Activated CD4-positive, alpha-beta T cell treated with anti-CD3 and anti-CD28 coated beads for 24 hours (primary cell): ENCODE data around the gene PTMA.
"Not testable (repeated sequence)": the region's sequence is repeated elsewhere in the genome, so short reads cannot be mapped to it uniquely, and the experiment has no call there.

ENCODE experiments used
- DNase-seq, 2 donors: peaks; one replicate each; pipeline ENCODE4 v3.0.0-alpha.2; 2020; ENCODE audit warnings: low read depth in 2 of 2

PTMA gene

GRCh38 chr2:231696004-231696367 lies 12.3 kb upstream of the PTMA start:
- no peak for DNase-seq

- no peak for DNase-seq
Observed at GRCh38 chr2:231699006-231699405, 9.3 kb upstream of the PTMA start.

GRCh38 chr2:231701456-231702373 lies 6.6 kb upstream of the PTMA start:
- DNase-seq: no peak

GRCh38 chr2:231704017-231704416 lies 4.3 kb upstream of the PTMA start:
- no peak for DNase-seq

GRCh38 chr2:231706731-231707624 lies 1.3 kb upstream of the PTMA start:
- peak; percentile 95 to 96 for DNase-seq

GRCh38 chr2:231707625-231707926 lies 749 bp upstream of the PTMA start:
- peak in 1 of 2 donors; percentile 39 for DNase-seq

- peak; percentile 26 to 31 for DNase-seq
Observed at GRCh38 chr2:231708773-231709635, 679 bp downstream of the PTMA start.

- peak in 1 of 2 donors; percentile 28 for DNase-seq
Observed at GRCh38 chr2:231709636-231709980, 1.3 kb downstream of the PTMA start.

GRCh38 chr2:231709981-231710798 lies 1.9 kb downstream of the PTMA start:
- DNase-seq: peak; percentile 61 to 76

GRCh38 chr2:231710799-231711676 lies 2.7 kb downstream of the PTMA start:
- DNase-seq: no peak

- no peak for DNase-seq
Observed at GRCh38 chr2:231711677-231712450, 3.5 kb downstream of the PTMA start.

- peak in 1 of 2 donors; percentile 28 for DNase-seq
Observed at GRCh38 chr2:231712451-231713021, 4.2 kb downstream of the PTMA start.

GRCh38 chr2:231713406-231713729 lies 5.0 kb downstream of the PTMA start:
- DNase-seq: not testable (repeated sequence)

GRCh38 chr2:231713730-231714638 lies 5.7 kb downstream of the PTMA start:
- peak; percentile 89 to 91 for DNase-seq

GRCh38 chr2:231714639-231715498 lies 6.5 kb downstream of the PTMA start:
- peak; percentile 77 to 86 for DNase-seq

- DNase-seq: no peak
Observed at GRCh38 chr2:231715499-231715837, 7.1 kb downstream of the PTMA start.

- no peak for DNase-seq
Observed at GRCh38 chr2:231715988-231716616, 7.8 kb downstream of the PTMA start.
